OCI-LY7 (cell line): ENCODE data around the gene TLE6. TPM values are rescaled to one million over a fixed set of nuclear protein-coding genes. Genes with fewer than 3 reads are reported as not detected.

Experiments used
- BruUV-seq: library from RNA; stranded (reverse); fragments of 400-500 nt; replicated peaks from 2 replicates; lab custom pipeline; 2021; lab: Mats Ljungman, UMichigan
- CTCF ChIA-PET: fragments of 300-600 bp; sonication (Branson Sonifier 250); formaldehyde crosslinking; loops from one replicate; lab custom pipeline; 2022; ENCODE audit warnings: antibody characterized with exemption; ENCODE audit not compliant: unreplicated experiment; lab: Charles Lee
- POLR2A ChIA-PET: fragments of 300-600 bp; sonication (Branson Sonifier 250); formaldehyde crosslinking; loops from one replicate; lab custom pipeline; 2022; ENCODE audit warnings: antibody characterized with exemption; lab: Charles Lee
- DNase-seq: peaks from one replicate; pipeline ENCODE4 v3.0.0-alpha.2; 2015; ENCODE audit warnings: low spot score
- H2AFZ ChIP-seq: fragments of 200-600 bp; sonication (generic), shearing (Covaris generic); 2 replicates; pipeline ENCODE4 v1.6.1; 2014; ENCODE audit warnings: mild to moderate bottlenecking, antibody characterized with exemption, low read length, moderate library complexity
- H3K27ac ChIP-seq: fragments of 200-600 bp; sonication (generic); 2 replicates; pipeline ENCODE4 v1.5.1; 2014; ENCODE audit warnings: mixed run types, low read depth, mild to moderate bottlenecking, moderate library complexity, low read length, inconsistent platforms; ENCODE audit not compliant: poor library complexity, severe bottlenecking
- H3K36me3 ChIP-seq: fragments of 200-600 bp; sonication (generic); 2 replicates; pipeline ENCODE4 v1.6.1; 2014; ENCODE audit warnings: mild to moderate bottlenecking, antibody characterized with exemption, low read length, moderate library complexity, mixed read lengths; ENCODE audit not compliant: insufficient read depth
- H3K4me1 ChIP-seq: fragments of 200-600 bp; sonication (generic); 2 replicates; pipeline ENCODE4 v1.5.1; 2014; ENCODE audit warnings: mild to moderate bottlenecking, low read length; ENCODE audit not compliant: insufficient read depth, poor library complexity, severe bottlenecking
- H3K4me2 ChIP-seq: fragments of 200-600 bp; sonication (generic); 2 replicates; pipeline ENCODE4 v1.6.1; 2014; ENCODE audit warnings: mild to moderate bottlenecking, low read length
- H3K4me3 ChIP-seq: fragments of 200-600 bp; sonication (generic); 2 replicates; pipeline ENCODE4 v1.5.1; 2014; ENCODE audit warnings: mild to moderate bottlenecking, low read depth, low read length; ENCODE audit not compliant: poor library complexity, severe bottlenecking
- H3K79me2 ChIP-seq: fragments of 200-600 bp; sonication (generic); 2 replicates; pipeline ENCODE4 v1.6.1; 2016; ENCODE audit warnings: low read depth, mild to moderate bottlenecking, low read length, moderate library complexity, mixed read lengths; ENCODE audit not compliant: insufficient read depth
- H3K9me2 ChIP-seq: fragments of 200-600 bp; sonication (generic); 2 replicates; pipeline ENCODE4 v1.6.1; 2016; ENCODE audit warnings: mild to moderate bottlenecking, low read length, mixed read lengths; ENCODE audit not compliant: insufficient read depth
- H3K9me3 ChIP-seq: fragments of 200-600 bp; sonication (generic); 2 replicates; pipeline ENCODE4 v1.6.1; 2014; ENCODE audit warnings: mild to moderate bottlenecking, mixed run types, low read length, mixed read lengths
- H4K20me1 ChIP-seq: fragments of 200-600 bp; sonication (generic); 2 replicates; pipeline ENCODE4 v1.6.1; 2014; ENCODE audit warnings: mild to moderate bottlenecking, antibody characterized with exemption, low read length, moderate library complexity, mixed read lengths; ENCODE audit not compliant: insufficient read depth
- EZH2phosphoT487 ChIP-seq: fragments of 200-600 bp; sonication (generic); IDR thresholded peaks from 2 replicates; pipeline ENCODE4 v1.6.1; 2018; ENCODE audit warnings: low read depth, borderline replicate concordance, mild to moderate bottlenecking, mixed run types, antibody characterized with exemption, low read length, moderate library complexity, mixed read lengths
- intact Hi-C: fragments of 100-400 bp; cut with micrococcal nuclease; formaldehyde crosslinking; loops from one replicate; pipeline ENCODE4 v1.10.0; 2022; ENCODE audit not compliant: unreplicated experiment
- total RNA-seq, 2 experiments: library from RNA; depleted of rRNA in 1 of 2; stranded (reverse); fragments of >200 nt in 1 of 2; shearing (Covaris generic) in 1 of 2; gene quantifications; 2 replicates each; pipeline ENCODE4 v1.2.3, GENCODE V29; 2014 to 2022
- TF ChIP-seq, protein P1 (sequence below): fragments of 200-600 bp; sonication (generic); conservative IDR thresholded peaks from 2 replicates; pipeline ENCODE4 v1.5.1; 2014; ENCODE audit warnings: mild to moderate bottlenecking, antibody characterized with exemption, low read length, moderate library complexity, mixed read lengths

TLE6 gene
- total RNA-seq, 2 experiments from 2014 or later = 15.9 to 21.5 TPM

DNA sequence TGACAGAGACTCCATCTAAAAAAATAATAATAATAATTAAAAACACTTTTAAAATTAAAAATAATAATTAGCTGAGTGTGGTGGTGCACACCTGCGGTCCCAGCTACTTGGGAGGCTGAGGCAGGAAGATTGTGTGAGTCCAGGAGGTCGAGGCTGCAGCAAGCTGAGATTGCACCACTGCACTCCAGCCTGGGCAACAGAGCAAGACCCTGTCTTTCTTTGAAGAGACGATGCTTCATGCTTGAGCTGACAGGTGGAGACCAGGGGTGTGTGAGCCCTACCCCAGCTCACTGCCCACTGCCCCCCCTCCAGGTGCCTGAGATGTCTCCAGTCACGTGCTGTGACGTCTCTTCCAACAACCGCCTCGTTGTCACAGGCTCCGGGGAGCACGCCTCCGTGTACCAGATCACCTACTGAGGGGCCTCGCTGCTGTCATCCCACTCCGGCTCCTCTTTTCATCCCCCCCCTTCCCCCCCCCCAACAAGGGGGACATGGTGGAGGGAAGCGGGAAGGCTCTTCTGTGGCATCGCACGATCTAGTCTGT lies 17.3 kb downstream of the TLE6 start:
- no peaks in the 10 kb centered on the region for H3K9me2 ChIP-seq
- H3K79me2 ChIP-seq = no peaks in the 10 kb centered on the region
- no peak for DNase-seq
- BruUV-seq = no TSS peak
- no peaks in the 10 kb centered on the region for H3K9me3 ChIP-seq
- no peaks in the 10 kb centered on the region for H3K4me1 ChIP-seq
- H3K27ac ChIP-seq = no peak overlapping the region
- intact Hi-C loops = no loop called here
- TF ChIP-seq EZH2phosphoT487 = no peak
- TF ChIP-seq, protein P1, sequence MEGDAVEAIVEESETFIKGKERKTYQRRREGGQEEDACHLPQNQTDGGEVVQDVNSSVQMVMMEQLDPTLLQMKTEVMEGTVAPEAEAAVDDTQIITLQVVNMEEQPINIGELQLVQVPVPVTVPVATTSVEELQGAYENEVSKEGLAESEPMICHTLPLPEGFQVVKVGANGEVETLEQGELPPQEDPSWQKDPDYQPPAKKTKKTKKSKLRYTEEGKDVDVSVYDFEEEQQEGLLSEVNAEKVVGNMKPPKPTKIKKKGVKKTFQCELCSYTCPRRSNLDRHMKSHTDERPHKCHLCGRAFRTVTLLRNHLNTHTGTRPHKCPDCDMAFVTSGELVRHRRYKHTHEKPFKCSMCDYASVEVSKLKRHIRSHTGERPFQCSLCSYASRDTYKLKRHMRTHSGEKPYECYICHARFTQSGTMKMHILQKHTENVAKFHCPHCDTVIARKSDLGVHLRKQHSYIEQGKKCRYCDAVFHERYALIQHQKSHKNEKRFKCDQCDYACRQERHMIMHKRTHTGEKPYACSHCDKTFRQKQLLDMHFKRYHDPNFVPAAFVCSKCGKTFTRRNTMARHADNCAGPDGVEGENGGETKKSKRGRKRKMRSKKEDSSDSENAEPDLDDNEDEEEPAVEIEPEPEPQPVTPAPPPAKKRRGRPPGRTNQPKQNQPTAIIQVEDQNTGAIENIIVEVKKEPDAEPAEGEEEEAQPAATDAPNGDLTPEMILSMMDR = no peak
- ChIA-PET CTCF (no interaction called here), POLR2A (no interaction called here)
- H3K4me2 ChIP-seq = no peak overlapping the region
- no peak overlapping the region for H2AFZ ChIP-seq
- no peaks in the 10 kb centered on the region for H3K36me3 ChIP-seq
- H3K4me3 ChIP-seq = no peak overlapping the region
- H4K20me1 ChIP-seq = no peaks in the 10 kb centered on the region

DNA sequence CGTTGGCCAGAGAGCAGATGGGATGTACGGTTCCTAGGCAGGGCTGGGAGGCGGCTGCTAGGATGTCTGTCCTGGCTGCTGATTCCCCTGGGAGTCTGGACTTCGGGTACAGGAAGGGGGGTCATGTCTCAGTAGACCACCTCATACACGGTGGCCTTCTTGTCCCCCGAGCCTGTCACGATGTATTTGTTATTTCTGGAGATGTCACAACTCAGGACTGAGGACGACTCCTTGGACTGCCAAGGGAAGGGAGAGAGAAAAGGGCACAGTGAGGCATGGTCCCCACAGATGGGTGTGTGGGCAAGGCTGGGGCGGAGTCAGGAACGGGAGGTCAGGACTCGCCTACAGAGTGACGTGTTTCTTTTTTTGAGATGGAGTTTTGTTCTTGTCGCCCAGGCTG lies 20.4 kb downstream of the TLE6 start:
- H3K4me3 ChIP-seq = no peak overlapping the region
- H3K79me2 ChIP-seq = no peaks in the 10 kb centered on the region
- H4K20me1 ChIP-seq = no peaks in the 10 kb centered on the region
- BruUV-seq = no TSS peak
- intact Hi-C loops = no loop called here
- no peaks in the 10 kb centered on the region for H3K36me3 ChIP-seq
- no peaks in the 10 kb centered on the region for H3K9me3 ChIP-seq
- TF ChIP-seq, protein P1 = no peak
- TF ChIP-seq EZH2phosphoT487 = no peak
- no peaks in the 10 kb centered on the region for H3K9me2 ChIP-seq
- DNase-seq = no peak
- ChIA-PET CTCF (no interaction called here), POLR2A (no interaction called here)
- no peaks in the 10 kb centered on the region for H3K4me1 ChIP-seq
- H2AFZ ChIP-seq = no peak overlapping the region
- H3K27ac ChIP-seq = no peak overlapping the region
- no peak overlapping the region for H3K4me2 ChIP-seq

DNA sequence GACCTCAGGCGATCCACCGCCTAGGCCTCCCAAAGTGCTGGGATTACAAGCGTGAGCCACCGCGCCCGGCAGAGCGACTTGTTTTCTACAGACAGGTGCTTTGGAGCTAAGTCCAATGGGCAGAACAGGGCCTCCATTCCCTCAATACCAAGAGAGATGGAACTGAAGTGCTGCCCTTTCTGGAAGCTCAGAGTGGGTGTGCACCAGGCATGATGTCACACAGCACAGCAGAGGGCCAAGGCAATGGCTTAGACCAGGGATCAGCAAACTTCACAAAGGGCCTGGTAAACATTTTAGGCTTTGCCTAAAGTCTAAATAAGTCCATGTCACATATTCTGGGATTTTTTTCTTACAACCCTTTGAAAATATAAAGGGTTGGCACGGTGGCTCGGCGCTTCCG lies 21.3 kb downstream of the TLE6 start:
- no peak overlapping the region for H3K4me2 ChIP-seq
- no peaks in the 10 kb centered on the region for H4K20me1 ChIP-seq
- H3K36me3 ChIP-seq = no peaks in the 10 kb centered on the region
- no peaks in the 10 kb centered on the region for H3K9me3 ChIP-seq
- CTCF ChIA-PET = no interaction called here
- no peaks in the 10 kb centered on the region for H3K4me1 ChIP-seq
- DNase-seq = no peak
- H2AFZ ChIP-seq = no peak overlapping the region
- H3K79me2 ChIP-seq = no peaks in the 10 kb centered on the region
- no peak overlapping the region for H3K27ac ChIP-seq
- POLR2A ChIA-PET = no interaction called here
- intact Hi-C loops = no loop called here
- BruUV-seq = no TSS peak
- no peak overlapping the region for H3K4me3 ChIP-seq
- no peak for TF ChIP-seq EZH2phosphoT487
- TF ChIP-seq, protein P1 = no peak
- H3K9me2 ChIP-seq = no peaks in the 10 kb centered on the region
